ENCODE measurements around the gene PREX1.

The PREX1 gene

DNA sequence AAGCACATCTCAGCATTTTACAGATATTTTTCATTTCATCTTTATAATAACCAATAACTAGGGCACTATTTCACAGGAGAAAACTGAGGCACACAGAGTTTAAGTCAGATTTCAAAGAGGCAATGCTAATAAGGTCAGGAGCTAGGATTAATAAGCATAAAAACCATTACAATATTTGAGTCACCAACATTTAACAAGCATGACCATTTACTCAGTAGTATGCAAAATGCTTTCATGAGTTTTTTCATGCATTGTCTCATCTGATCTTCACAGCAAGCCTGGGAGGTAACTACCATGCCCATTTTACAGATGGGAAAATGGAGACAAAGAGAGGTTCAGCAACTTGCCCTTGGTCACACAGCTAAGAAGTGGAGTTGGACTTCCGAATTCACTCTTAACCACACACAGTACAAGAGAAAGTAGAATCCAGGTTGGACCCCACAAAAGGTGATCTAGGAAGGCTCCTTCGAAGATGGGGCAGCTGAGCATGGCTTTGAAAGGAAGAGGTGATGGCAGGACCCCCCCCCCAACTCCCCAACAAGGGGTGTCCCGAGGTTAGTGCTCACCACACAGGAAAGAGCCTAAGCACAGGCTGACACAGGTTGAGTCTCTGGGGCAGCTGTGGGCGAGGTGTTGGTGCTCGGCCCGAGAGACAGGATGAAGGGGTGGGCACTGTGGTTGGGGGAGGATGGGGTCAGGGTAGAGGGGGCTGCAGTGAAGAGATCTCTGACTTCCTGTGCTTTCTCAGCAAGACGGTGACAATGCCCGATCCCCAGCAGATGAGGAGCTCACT is 108.8 kb downstream of the PREX1 start:
- DNase-seq (peak; percentile 72), ATAC-seq (peak; percentile 41)

DNA sequence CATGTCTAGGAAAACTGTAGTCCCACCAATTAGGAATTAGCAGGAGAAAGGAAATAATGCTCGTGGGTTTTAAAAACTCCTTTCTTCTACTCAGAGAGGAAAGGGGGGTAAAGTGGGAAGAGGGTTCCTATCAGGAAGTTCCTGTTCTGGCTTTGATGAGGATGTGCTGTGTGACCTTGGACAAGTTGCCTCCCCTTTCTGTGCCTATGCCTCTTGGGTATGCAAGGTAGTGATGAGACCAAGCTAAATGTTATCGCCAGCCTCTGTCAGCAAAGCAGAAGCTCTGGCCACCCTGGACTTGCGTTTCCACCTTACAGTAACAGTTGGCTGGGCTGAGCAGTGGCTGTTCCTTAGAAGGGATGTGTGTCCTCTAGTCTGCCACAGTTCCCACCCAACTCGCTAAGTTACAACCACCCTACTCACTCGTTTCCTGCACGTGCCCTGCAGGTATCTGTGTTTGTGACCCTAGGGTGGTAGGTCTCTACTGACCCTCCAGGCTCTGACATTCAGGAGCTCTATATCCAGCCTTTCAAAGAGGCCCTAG is 110.0 kb downstream of the PREX1 start:
- DNase-seq, result no peak
- ATAC-seq, result no peak

DNA sequence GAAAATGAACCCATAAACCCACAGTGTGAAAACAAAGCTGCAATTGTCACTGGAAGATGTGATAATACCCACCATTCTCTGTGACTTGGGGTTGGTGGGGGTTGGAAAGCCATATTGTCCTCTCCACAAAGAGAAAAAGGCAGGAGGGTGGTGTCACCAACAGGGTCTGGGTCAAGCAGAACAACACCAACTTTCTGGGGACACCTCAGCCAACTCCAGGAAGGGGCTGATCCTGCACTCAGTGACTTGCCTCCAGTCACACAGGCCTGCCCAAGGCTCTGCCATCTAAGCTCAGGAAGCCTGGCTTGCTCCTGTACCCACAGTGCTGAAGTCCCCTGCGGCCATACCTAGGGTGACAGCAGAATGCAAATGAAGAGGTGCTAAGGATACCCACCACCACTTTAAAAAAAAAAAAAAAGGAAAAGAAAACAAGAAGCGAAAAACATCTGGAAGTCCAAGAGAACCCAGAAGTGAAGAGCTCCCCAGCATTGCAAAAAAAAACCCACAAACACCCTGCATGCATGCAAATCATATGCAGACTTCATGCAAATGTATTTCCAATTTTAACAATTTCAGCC is 110.6 kb downstream of the PREX1 start:
- ATAC-seq (no peak), DNase-seq (no peak)

DNA sequence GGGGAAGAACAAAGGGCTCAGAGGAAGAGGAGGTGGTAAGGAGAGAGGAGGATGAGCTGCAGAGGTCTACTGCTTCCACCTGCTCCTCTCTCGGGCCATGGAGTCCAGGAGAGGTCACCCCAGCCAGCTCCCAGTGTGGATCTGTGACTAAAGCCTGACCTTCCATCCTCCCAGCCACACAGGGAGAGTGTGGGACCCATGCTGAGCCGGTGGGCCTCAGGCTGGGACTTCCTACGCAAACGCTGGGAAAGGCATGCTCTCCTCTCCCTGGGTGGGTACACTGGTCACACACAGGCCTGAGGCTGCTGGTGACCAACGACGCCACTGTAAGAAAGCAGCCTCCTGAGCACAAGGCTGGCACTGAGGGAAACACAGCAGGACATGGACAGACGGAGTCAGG is 111.3 kb downstream of the PREX1 start:
- DNase-seq (no peak), ATAC-seq (peak; percentile 12)

DNA sequence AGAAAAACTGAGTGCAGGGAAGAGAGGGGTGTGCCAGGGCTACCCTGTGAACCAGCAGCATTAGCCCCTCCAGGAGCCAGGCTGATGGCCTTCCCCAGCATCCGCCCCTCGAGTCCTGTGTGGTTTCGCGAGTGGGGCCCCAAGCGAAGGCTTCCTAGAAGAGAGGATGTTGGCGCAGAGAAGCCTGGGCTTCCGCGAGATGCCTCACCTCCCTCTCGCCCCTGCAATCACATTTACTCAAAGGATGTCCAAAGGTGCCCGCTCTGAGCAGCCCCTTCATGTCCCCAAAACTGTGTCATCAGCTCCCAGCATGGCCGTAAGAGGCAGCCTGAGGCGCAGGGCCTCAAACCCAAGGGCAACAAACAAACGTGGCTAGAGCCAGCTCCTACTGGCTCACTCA is 111.7 kb downstream of the PREX1 start:
- ATAC-seq, result peak; percentile 75
- DNase-seq, result peak; percentile 70

DNA sequence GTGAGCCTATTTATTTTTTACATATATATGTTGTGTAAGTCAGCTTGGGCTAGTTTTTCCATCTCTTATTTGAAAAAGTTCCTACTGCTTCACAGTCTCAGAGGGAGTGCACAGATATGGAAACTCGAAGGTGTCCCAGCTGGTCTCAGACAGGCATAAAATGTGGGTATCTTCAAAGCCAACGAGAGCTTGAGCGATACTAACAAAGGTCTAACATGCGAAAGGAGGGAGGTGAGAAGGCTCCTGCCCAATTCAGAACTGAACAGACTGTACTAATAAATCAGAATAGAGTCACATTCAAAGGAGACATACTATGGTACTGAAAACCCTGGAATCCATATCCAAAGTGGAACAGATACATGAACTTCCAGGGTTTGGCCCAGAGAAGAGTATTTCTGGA is 113.0 kb downstream of the PREX1 start:
- ATAC-seq (no peak), DNase-seq (no peak)

DNA sequence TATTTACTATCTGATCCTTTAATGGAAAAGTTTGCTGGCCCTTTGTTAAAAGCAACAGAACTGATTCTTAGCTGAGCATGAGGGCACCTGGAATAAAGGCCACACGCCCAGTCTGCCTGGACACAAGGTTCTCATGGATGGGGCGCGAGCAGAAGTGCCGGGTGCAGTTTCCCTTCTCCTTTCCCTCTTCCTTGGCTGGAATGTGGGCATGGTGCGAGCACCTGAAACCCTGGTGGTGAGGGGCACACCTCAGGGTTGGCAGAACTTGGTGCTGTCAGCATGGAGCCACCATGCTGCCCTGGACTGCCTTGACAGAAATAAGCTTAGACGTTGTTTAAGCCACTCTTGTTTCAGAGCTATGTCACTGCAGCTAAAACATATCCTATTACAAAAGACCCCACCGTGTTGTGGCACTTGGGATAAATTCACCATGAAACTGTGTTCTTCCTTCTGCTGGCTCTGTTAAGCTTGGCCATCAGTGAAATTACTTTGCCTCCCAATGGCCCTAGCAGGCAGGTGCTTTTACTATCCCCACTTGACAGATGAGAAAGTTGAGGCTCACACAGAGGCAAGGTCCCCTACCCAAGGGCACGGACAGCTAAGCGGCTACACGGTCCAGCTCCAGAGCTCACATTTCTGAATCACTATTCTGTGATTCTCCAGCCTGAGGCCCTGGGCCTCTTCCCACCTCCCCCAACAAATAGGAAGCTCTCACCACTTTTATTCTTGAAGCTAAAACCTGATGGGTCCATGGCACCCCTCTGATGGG is 115.9 kb downstream of the PREX1 start:
- ATAC-seq, result no peak
- DNase-seq, result no peak

DNA sequence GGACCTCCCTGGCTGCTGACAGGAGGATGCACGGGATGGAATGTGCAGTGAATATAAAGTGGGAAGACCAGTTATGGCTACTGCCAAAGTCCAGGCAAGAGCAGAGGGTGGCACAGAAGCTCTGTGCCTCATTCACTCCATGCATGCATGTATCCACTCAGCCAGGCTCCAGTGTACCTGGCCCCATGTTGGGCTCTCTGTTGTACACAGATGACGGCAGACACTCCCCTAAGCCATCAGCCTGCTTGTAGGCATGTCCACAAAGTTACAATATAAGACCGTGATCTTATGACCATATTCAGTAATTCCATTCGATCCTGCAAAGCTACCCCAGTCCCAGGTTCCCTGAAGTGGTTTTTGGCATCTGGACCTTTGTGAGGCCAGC is 116.8 kb downstream of the PREX1 start:
- ATAC-seq, result no peak
- no peak for DNase-seq

DNA sequence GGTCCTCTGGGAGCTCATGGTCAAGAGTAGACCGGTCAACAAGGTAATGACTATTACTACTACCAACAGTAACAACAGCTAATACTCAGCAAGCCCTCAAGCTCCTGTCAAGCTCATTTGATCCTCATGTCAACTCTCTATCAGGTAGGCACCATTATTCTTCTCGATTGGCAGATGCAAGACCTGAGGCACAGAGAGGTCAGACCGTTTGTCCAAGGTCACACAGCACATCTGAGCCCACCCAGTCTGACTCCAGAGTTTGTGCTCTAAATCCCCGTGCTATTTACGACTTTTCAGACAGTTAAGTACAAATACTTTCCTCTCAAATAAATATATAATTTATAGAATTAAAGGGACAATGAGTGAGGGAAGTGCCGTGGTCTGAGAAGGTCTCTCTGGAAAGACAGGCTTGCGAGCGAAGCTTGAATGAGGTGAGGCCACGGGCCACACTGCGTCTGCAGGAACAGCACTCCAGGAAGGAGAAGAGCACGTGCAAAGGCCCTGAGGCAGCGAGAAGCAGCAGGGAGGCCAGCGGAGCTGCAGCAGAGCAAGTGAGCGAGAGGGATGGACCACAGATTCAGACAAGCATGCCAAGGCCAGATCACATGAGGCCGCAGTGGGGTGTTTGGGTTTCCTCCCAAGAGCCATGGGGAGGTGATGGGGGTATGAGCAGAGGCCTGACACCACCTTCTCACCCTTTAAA is 117.3 kb downstream of the PREX1 start:
- ATAC-seq, result no peak
- DNase-seq, result no peak

DNA sequence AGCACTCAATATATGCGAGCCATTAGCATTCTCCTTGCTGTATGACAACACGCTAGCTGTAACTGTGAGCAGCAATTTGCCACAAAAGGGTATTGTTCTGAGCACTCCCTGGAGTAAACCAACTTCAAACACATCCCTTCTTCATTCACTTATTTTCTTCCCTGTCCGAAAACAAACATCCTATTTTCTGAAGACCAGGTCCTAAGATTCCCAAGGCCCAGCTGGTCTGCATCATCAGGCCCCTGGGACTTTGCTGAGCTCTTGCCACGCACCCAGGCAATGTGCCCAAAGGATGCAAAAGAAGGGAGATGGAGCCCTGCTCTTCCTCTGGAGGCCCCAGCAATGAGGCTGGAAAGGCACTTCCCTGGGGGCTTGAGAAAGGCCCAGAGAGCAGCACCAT is 118.1 kb downstream of the PREX1 start:
- ATAC-seq, result no peak
- no peak for DNase-seq

DNA sequence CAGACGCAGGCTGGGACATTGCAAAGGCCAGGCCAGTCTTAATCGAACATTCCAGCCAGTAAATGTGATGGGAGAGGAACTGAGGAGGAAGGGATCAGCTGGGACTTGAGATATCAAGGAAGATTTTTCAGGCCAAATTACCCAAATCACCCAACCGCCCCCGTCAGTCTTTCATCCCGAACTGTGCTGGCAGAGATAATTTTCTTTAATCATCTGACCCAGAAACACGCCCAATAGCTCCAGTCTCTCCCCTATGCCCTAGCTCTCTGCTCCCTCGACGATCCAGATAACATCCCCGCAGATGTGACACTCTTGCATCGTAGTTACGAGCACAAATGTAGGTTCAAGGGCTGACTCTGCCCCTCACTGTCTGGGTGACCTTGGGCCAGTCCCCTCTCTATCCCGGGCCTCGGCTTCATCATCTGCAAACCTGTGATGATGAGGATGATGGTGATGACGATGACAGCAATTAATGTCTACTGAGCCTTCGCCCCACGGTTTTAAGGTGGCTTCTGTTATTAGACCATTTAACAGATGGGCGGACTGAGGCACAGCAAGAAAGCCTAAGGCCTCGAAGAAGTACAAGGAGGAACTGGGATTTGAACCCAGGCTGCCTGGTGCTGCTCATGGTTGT is 118.6 kb downstream of the PREX1 start:
- ATAC-seq (no peak), DNase-seq (no peak)

DNA sequence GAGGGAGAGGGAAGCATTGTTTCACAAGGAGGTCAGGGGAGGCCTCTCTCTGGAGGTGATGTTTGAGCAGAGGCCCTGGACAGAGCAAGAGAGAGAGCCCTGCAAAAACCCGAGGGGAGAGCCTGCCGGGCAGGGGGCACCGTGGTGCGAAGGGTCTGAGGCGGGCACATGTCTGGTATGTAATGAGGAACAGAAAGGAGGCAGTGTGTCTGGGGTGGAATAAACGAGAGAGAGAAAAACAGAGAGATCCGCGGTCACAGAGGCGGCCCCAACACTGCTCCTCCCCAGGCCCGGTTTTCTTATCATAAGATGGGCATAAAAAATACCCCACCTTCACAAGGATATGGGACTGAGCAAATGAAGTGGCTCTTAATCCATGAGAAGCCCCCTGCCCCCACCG is 119.2 kb downstream of the PREX1 start:
- ATAC-seq, result no peak
- DNase-seq, result no peak

DNA sequence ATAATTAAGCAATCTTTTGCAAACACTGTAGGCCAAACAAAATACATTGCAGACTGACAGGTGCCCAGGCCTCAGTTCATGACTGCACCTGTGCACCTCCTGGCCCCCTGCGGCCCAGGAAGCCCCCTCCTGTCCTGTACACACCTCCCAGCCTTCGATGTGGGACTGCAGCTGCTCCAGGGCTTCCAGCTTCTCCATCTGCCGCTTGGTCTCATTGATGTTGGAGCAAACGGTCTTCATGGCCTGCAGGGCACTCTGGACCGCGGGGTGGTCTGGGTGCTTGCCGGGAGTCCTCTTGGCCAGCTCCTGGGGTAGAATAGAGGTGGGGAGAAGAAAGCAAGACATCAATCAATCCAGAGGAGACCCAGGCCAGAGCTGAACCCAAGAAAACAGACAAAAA is 119.7 kb downstream of the PREX1 start:
- no peak for ATAC-seq

DNA sequence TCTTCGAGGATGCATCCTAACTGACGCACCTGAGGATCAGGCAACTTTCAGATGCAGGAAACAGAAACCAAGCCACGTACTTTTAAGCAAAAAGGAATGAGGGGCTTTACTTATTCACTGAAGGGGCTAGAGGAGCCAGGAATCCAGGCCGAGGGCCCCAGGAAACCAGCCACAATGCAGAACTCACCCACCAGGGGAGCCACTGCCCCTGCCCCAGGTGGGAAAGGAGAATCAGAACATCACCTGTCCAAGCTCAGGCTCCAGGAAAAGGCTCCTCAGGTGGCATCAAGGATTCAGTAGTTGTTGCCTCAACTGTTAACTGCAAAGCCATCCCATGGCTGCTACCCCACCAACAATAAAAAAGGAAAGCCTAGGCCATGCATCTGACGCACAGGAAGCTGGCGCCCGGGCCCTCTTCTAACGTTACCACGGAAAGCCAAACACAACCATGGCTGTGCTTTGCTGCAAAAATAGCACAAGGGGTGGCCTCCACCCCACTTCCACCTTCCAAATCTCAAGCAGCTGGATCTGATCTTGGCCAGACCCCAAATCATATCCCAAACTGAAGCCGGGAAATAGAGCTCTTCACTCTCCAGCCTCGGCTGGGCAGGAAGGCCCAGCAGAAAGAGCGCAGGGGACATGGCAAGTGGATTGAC is 121.0 kb downstream of the PREX1 start:
- DNase-seq, result no peak
- no peak for ATAC-seq

More for the DNA sequence above, 119.7 kb downstream of the PREX1 start:
- DNase-seq, result no peak

DNA sequence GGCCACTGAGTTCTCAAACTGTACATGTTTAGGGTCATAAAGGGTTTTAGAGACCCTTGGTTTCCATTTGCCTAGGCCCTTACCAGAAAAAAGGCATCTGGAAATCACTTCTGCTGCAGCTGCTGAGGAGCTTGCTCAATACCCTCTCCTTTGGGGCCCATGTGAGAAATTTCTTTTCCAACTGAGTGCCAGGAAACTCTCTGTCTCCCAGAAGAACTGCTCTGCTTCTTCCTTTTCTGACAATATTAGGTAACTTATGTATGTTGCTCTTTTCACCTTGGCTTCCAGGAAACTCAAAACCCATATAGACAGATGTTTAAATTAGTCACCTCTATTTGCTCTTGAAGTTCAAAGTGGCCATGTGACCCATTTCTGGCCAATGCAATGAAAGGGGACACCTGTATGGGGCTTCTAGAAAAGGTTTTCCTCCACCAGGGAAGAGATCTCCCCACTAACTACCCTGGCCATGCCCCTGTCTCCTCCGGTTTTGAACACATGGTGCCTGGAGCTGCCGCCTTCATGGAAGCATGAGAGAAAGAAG is 121.6 kb downstream of the PREX1 start:
- ATAC-seq, result no peak
- no peak for DNase-seq

DNA sequence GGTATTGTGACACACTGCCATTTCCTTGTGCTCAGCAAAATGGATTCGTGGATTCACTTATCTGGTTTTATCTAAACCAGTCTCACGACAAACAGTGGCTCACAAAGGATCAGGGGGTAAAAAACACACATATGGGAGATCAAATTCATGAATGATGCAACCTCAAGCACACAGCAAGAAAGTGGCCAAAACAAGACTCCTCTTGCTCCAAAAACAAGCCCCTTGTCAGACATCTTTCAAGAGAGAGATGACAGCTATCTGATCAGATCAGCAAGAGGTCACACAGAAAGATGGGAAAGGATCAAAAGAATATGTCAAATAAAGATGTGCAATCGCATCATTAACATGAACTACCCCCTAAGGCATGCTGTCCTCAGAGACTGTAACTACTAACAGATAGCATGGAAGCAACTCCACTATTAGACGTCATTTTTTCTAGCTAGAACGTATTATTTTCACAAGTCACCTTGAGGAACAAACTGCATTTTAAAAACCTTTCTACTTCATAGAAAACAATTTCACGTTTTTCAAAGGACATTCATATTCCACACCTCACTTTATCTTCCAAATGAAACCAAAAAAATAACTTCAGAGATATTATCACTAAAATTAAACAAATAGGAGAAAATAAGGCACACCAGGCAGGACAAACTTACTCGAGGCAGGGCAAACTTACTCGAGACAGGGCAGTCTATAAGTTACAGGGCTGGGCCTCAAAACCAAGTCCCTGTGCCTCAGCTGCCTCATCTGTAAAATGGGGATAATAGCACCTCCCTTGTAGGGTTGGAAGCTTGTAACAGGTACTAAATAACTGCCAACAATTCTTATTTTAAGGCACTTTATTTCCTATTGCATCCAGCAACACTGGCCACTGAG is 122.3 kb downstream of the PREX1 start:
- ATAC-seq, result no peak
- no peak for DNase-seq

DNA sequence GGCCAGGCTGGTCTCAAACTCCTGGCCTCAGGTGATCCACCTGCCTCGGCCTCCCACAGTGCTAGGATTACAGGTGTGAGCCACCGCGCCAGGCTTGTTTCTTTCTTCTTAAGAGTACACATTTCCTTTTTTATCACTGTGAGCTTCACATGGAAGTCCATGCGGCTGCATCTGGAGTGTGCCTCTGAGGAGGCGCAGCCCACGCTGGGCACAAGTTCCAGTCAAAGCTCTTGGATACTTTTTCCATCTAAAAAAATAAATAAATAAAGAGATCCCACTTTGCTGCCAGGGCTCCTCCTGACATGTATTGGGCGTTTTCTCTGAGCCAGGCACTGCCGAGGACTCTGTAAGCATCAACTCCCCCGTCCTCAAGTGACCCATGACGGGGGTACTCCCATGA is 123.0 kb downstream of the PREX1 start:
- no peak for DNase-seq
- no peak for ATAC-seq

DNA sequence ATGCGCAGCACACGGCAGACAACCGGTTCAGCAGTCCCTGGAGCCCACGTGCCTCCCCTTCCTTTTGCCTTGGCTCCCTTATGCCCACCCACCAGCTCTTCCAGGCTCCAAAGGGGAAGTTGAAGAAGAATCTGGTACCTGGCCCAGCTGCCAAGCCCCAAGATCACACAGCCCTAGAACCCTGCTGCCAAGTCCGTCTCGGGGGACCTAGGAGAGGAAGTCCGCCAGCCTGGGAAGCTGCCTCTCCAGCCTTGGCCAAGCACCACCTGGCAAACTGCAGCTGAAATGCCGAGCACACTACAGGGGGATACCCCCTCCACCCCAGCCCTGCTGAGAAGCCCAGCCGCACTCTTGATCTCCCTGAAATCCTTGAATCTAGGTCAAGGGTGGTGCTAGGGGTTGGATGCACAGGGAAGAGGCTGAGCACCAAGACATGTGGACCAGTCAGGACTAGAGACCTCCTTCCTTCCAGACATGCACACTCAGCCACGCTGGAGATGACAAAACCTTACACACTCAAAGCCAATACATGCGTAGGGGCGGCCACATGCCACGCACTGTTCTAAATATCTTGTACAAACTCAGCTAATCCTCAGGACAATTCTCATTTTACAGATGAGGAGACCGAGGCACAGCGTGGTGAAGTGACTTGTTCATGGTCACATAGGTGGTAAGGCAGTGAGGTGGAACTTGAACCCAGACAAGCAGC is 124.1 kb downstream of the PREX1 start:
- ATAC-seq (no peak), DNase-seq (no peak)

DNA sequence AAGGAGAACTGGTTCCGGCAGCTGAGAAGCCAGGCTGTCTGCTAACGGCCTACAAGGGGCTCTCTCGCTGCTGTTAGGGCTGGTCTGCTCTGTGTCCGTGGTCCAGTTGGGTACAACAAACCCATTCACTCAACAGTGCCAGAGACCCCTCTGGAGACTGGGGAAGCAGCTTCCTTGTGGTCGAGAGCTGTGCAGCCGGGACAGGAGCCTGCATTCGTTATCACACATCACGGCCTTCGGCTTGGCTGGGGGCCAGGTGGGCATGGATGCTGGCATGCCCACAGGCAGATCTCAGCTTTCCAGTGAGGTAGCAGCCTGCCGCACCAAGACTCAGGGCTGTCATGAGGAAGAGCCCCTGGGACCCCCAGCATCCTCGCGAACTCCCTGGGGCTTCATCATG is 124.7 kb downstream of the PREX1 start:
- DNase-seq (no peak), ATAC-seq (no peak)
